Measurements from ENCODE around the gene BBS7. TPM values are rescaled to one million over a fixed set of nuclear protein-coding genes. Genes with fewer than 3 reads are reported as not detected.
A peak's percentile ranks its signal among the peaks of the same experiment; 100 is the strongest.

The BBS7 gene
- total and polyA plus RNA-seq, 11 donors = 2.7 to 13.9 (median 4.9) TPM

- ATAC-seq = no peak
- Histone ChIP-seq H3K27ac (peak overlapping the region in 9 of 12 donors; percentile 81 to 95 (median 93)), H3K9me3 (no peaks in the 10 kb centered on the region), H3K36me3 (peaks cover 0 to 44% (median 41%) of the 10 kb centered on the region in 9 donors), H3K4me1 (peaks cover 0 to 30% (median 11%) of the 10 kb centered on the region in 12 donors), H3K4me3 (peak overlapping the region; percentile 65 to 98 (median 85)), H3K27me3 (no peaks in the 10 kb centered on the region)
- DNase-seq = no peak
- TF ChIP-seq POLR2A (IDR thresholded peaks at IDR 0.05) (no peak), CTCF (IDR thresholded peaks at IDR 0.05) (no peak)
- WGBS, 4 donors = 18 to 29% (median 22%) methylated on average over 4 of the region's 4 CpGs
- intact Hi-C loops (cut with DNase I) = loop anchor here in 3 of 10 donors (1.0 to 5.0 kb wide), 5 partner anchors 22 to 105 kb away; partner anchors contain the start of genes ANXA5 (in 2 of the 3), BBS7 (in 1 of the 3) and CCNA2 (in 1 of the 3)
Observed at GRCh38 chr4:121801715-121802075, 68.6 kb downstream of the BBS7 start.

GRCh38 chr4:121800961-121801714 lies 69.1 kb downstream of the BBS7 start, which contains the start of gene EXOSC9:
TSS of gene EXOSC9 (plus strand) at chr4:121801323. CDS start at chr4:121801425, 102 bp downstream.
- peaks cover 0 to 30% (median 11%) of the 10 kb centered on the region in 12 donors for H3K4me1 ChIP-seq
- H3K36me3 ChIP-seq = peaks cover 0 to 39% (median 36%) of the 10 kb centered on the region in 9 donors
- peak within 1 kb of the TSS; percentile 65 to 98 (median 85) for H3K4me3 ChIP-seq
- no peaks in the 10 kb centered on the region for H3K9me3 ChIP-seq
- intact Hi-C loops (cut with DNase I) = loop anchor here in 3 of 10 donors (1.0 to 5.0 kb wide), 5 partner anchors 22 to 105 kb away; partner anchors contain the start of genes ANXA5 (in 2 of the 3), BBS7 (in 1 of the 3) and CCNA2 (in 1 of the 3)
- WGBS, 4 donors = 0 to 1% (median 0%) methylated on average over 33 to 48 of the region's 48 CpGs
- peak in 1 of 2 donors; percentile 72 for TF ChIP-seq POLR2A (IDR thresholded peaks at IDR 0.05)
- TF ChIP-seq CTCF (IDR thresholded peaks at IDR 0.05) = no peak
- H3K27me3 ChIP-seq = no peaks in the 10 kb centered on the region
- peak; percentile 95 to 97 (median 95) for DNase-seq
- H3K27ac ChIP-seq = peak within 1 kb of the TSS; percentile 73 to 95 (median 91)
- ATAC-seq = peak; percentile 96 to 98 (median 98)

- Histone ChIP-seq H3K36me3 (peaks cover 0 to 33% (median 30%) of the 10 kb centered on the region in 9 donors), H3K27ac (peak overlapping the region; percentile 73 to 95 (median 91)), H3K4me1 (peaks cover 0 to 30% (median 11%) of the 10 kb centered on the region in 12 donors), H3K9me3 (no peaks in the 10 kb centered on the region), H3K4me3 (peak overlapping the region; percentile 65 to 98 (median 85)), H3K27me3 (no peaks in the 10 kb centered on the region)
- TF ChIP-seq CTCF (IDR thresholded peaks at IDR 0.05) (no peak), POLR2A (IDR thresholded peaks at IDR 0.05) (no peak)
- intact Hi-C loops (cut with DNase I) = loop anchor here in 1 of 10 donors (2.0 to 5.0 kb wide), 3 partner anchors 24 to 104 kb away; partner anchors contain the start of genes ANXA5 and BBS7
- DNase-seq (no peak), ATAC-seq (peak in 3 of 4 donors; percentile 15 to 38 (median 33))
- 35 to 62% (median 42%) methylated on average over 8 of the region's 8 CpGs for WGBS, 4 donors
Observed at GRCh38 chr4:121800638-121800960, 69.7 kb downstream of the BBS7 start.

Measured in heart left ventricle (tissue), 16 donors.